A673 (cell line): ENCODE measurements around the gene TCF25. TPM values are rescaled to one million over a fixed set of nuclear protein-coding genes. Genes with fewer than 3 reads are reported as not detected.

Experiments
- BruUV-seq: library from RNA; stranded (reverse); fragments of 400-500 nt; replicated peaks from 2 replicates; lab custom pipeline; 2021; lab: Mats Ljungman, UMichigan
- CTCF ChIA-PET: fragments of 300-600 bp; sonication (Branson Sonifier 250); formaldehyde crosslinking; loops from one replicate; lab custom pipeline; 2022; ENCODE audit warnings: antibody characterized with exemption; lab: Charles Lee
- POLR2A ChIA-PET: fragments of 300-600 bp; sonication (Branson Sonifier 250); formaldehyde crosslinking; loops from one replicate; lab custom pipeline; 2022; ENCODE audit warnings: antibody characterized with exemption; ENCODE audit not compliant: low non-redundant PET; lab: Charles Lee
- DNase-seq: peaks from one replicate; pipeline ENCODE4 v3.0.0-alpha.2; 2015; ENCODE audit warnings: low spot score
- H3K27ac ChIP-seq: fragments of 200-600 bp; sonication (generic); 2 replicates; pipeline ENCODE4 v1.5.1; 2016; ENCODE audit warnings: mixed run types, low read depth, mild to moderate bottlenecking, mixed read lengths, antibody characterized with exemption, low read length; ENCODE audit not compliant: poor library complexity, severe bottlenecking
- H3K27me3 ChIP-seq: fragments of 200-600 bp; sonication (generic); replicated peaks from 2 replicates; pipeline ENCODE4 v1.6.1; 2017; ENCODE audit warnings: mixed run types, low read depth, mild to moderate bottlenecking, mixed read lengths, antibody characterized with exemption, low read length; ENCODE audit not compliant: insufficient read depth, poor library complexity
- H3K36me3 ChIP-seq: fragments of 200-600 bp; sonication (generic); 2 replicates; pipeline ENCODE4 v1.6.1; 2016; ENCODE audit warnings: mixed run types, mild to moderate bottlenecking, mixed read lengths, antibody characterized with exemption, low read length; ENCODE audit not compliant: insufficient read depth, poor library complexity, severe bottlenecking
- H3K4me1 ChIP-seq: fragments of 200-600 bp; sonication (generic); 2 replicates; pipeline ENCODE4 v1.6.1; 2017; ENCODE audit warnings: mixed run types, mild to moderate bottlenecking, mixed read lengths, antibody characterized with exemption, low read length; ENCODE audit not compliant: insufficient read depth, poor library complexity, severe bottlenecking
- H3K4me3 ChIP-seq: fragments of 200-600 bp; sonication (generic); 2 replicates; pipeline ENCODE4 v1.5.1; 2016; ENCODE audit warnings: low read depth, mixed run types, mild to moderate bottlenecking, mixed read lengths, low read length; ENCODE audit not compliant: poor library complexity, severe bottlenecking
- H3K9me3 ChIP-seq: fragments of 200-600 bp; sonication (generic); 2 replicates; pipeline ENCODE4 v1.6.1; 2016; ENCODE audit warnings: mixed run types, low read depth, mild to moderate bottlenecking, mixed read lengths, antibody characterized with exemption, low read length; ENCODE audit not compliant: poor library complexity, severe bottlenecking
- EZH2 ChIP-seq: fragments of 200-600 bp; sonication (generic); IDR thresholded peaks from 2 replicates; pipeline ENCODE4 v1.6.1; 2017; ENCODE audit warnings: borderline replicate concordance, low read depth, mild to moderate bottlenecking, mixed read lengths, antibody characterized with exemption, low read length; ENCODE audit not compliant: poor library complexity, severe bottlenecking
- intact Hi-C: fragments of 100-400 bp; cut with micrococcal nuclease; formaldehyde crosslinking; loops from one replicate; pipeline ENCODE4 v1.10.0; 2022; ENCODE audit not compliant: unreplicated experiment
- total RNA-seq: library from RNA; stranded (reverse); gene quantifications from 2 replicates; pipeline ENCODE4 v1.2.3, GENCODE V29; 2021
- TF ChIP-seq, protein P1 (sequence below): fragments of 300-800, 200-600 bp; sonication (generic); conservative IDR thresholded peaks from 2 replicates; pipeline ENCODE4 v1.5.1; 2017; ENCODE audit warnings: low read depth, mild to moderate bottlenecking, antibody characterized with exemption, low read length, moderate library complexity, mixed read lengths

Gene TCF25
- total RNA-seq, 1 experiment from 2014 or later: 190 TPM

DNA sequence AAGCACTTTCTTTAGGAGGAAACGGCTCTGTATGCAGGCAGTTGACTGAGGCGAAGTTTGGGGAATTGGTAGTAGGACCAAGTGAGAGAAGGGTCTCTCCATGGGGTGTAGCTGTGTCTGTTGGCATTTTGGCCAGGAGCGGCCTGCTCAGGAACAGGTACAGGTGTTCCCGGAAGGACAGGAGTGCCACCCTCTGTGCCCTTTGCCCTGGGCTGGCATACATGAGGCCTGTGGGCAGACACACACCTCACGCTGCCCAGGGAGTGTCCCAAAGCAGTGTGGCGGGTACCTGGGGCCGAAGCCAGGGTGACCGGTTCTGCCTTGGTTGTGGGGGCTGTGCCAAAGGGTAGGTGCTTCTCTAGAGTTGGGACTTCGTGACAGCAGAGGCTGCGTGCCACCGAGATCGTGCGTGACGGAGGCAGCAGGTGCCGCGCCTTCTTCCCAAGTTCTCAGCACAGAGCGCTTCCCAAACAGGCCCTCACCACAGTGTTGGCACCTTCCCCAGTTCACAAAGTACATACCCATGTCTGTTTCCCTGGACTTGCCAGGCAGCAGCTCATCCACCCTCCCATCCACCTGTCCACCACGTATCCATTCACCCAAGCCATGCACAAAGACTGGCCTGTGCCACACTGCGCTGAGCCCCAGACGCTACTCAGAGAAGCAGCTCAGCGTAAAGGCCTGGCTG, 19.9 kb upstream of the TCF25 start:
- H3K27ac ChIP-seq: no peak overlapping the region
- intact Hi-C loops: no loop called here
- no peak for DNase-seq
- TF ChIP-seq, protein P1, sequence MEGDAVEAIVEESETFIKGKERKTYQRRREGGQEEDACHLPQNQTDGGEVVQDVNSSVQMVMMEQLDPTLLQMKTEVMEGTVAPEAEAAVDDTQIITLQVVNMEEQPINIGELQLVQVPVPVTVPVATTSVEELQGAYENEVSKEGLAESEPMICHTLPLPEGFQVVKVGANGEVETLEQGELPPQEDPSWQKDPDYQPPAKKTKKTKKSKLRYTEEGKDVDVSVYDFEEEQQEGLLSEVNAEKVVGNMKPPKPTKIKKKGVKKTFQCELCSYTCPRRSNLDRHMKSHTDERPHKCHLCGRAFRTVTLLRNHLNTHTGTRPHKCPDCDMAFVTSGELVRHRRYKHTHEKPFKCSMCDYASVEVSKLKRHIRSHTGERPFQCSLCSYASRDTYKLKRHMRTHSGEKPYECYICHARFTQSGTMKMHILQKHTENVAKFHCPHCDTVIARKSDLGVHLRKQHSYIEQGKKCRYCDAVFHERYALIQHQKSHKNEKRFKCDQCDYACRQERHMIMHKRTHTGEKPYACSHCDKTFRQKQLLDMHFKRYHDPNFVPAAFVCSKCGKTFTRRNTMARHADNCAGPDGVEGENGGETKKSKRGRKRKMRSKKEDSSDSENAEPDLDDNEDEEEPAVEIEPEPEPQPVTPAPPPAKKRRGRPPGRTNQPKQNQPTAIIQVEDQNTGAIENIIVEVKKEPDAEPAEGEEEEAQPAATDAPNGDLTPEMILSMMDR: no peak
- TF ChIP-seq EZH2: no peak
- H3K4me3 ChIP-seq: no peak overlapping the region
- H3K9me3 ChIP-seq: no peaks in the 10 kb centered on the region
- no peaks in the 10 kb centered on the region for H3K27me3 ChIP-seq
- H3K36me3 ChIP-seq: no peaks in the 10 kb centered on the region
- no TSS peak for BruUV-seq
- POLR2A ChIA-PET: no interaction called here
- no peaks in the 10 kb centered on the region for H3K4me1 ChIP-seq
- CTCF ChIA-PET: no interaction called here

DNA sequence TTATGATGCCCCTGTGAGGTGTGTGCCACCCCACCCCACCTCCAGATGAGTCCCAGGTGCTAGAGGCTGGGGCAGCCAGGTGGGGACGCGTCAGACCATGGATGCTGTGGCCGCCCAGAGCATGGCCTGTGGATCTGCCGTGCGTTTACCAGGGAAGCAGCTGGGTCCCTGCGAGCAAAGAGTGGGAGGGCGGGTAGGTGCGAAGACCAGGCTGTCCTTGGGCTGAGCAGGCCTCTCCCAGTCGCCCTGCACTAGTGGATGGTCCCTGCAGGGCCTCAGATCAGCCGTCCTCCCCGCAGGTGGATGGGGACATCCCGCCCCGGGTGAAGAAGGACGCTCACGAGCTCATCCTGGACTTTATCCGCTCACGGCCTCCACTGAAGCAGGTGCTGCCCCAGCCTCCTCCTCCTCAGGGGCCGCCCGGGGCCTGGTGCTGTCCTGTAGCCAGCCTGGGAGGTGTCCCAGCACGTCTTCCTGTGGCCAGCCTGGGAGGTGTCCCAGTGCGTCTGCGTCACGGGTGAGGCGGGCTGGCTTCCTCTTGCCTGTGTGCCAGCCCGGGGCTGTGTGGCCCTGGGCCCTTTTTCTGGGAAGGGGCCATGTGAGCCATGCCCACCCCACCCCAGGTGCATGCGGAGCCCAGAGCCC, 18.0 kb upstream of the TCF25 start:
- no peaks in the 10 kb centered on the region for H3K4me1 ChIP-seq
- H3K4me3 ChIP-seq: no peak overlapping the region
- BruUV-seq: no TSS peak
- no peaks in the 10 kb centered on the region for H3K9me3 ChIP-seq
- POLR2A ChIA-PET: no interaction called here
- intact Hi-C loops: no loop called here
- H3K36me3 ChIP-seq: no peaks in the 10 kb centered on the region
- no peak for DNase-seq
- TF ChIP-seq EZH2: no peak
- TF ChIP-seq, protein P1: no peak
- H3K27me3 ChIP-seq: no peaks in the 10 kb centered on the region
- CTCF ChIA-PET: no interaction called here
- no peak overlapping the region for H3K27ac ChIP-seq

DNA sequence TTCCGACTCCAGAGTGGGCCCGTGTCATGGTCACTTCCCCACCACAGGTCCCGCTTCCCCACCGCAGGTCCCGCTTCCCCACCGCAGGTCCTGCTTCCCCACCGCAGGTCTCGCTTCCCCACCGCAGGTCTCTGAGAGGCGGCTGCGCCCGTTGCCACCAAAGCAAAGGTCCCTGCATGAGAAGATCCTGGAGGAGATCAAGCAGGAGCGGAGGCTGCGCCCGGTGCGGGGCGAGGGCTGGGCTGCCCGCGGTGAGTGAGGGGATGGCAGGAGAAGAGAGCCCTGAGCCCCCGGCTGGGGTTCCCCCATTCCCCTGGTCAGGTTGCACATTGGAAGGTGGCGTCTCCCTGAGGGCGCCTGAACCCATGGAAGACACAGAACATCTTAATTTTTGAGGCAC, 17.4 kb upstream of the TCF25 start:
- Histone ChIP-seq H3K27me3 (no peaks in the 10 kb centered on the region), H3K9me3 (no peaks in the 10 kb centered on the region), H3K36me3 (no peaks in the 10 kb centered on the region), H3K4me3 (no peak overlapping the region), H3K4me1 (no peaks in the 10 kb centered on the region), H3K27ac (no peak overlapping the region)
- TF ChIP-seq EZH2: no peak
- TF ChIP-seq, protein P1: no peak
- ChIA-PET POLR2A (no interaction called here), CTCF (no interaction called here)
- intact Hi-C loops: no loop called here
- no TSS peak for BruUV-seq
- no peak for DNase-seq
